ENCODE data around the gene SENP5. TPM values are rescaled to one million over a fixed set of nuclear protein-coding genes. Genes with fewer than 3 reads are reported as not detected.

SENP5 gene
- total RNA-seq, 1 donor from 2014 or later: 34.4 TPM

DNA sequence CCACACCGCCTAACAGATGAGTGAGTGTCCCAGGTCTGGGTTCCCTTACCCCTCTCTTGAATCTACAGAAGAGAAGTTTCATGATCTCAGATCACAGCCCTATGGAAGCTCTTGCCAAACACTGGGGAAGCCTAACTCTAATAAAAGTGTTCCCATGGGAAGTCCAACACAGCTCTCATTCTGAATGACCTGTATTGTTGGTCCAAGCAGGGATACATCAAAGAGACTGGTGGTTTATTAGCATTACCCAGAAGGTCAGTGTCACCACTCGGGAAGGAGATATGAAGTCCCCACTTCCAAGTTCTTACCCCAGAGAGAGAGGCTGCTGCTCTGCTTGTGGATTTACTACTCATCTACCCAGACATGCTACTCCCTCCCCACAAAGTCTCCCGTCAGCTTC lies 83.7 kb downstream of the SENP5 start:
- Histone ChIP-seq H3K27ac (ENCODE audit: low read depth, low read length) (no peak overlapping the region), H3K4me3 (ENCODE audit: low read length in 3 of 3) (no peak overlapping the region), H3K27me3 (ENCODE audit: control insufficient read depth in 3 of 3, insufficient read depth in 3 of 3, low read length in 3 of 3) (no peaks in the 10 kb centered on the region), H3K36me3 (ENCODE audit: control insufficient read depth in 3 of 3, insufficient read depth in 3 of 3, low read length in 3 of 3) (peaks cover 7 to 11% (median 10%) of the 10 kb centered on the region in 3 donors), H3K4me1 (ENCODE audit: control insufficient read depth in 3 of 3, insufficient read depth in 3 of 3, low read length in 3 of 3) (no peaks in the 10 kb centered on the region), H3K9ac (ENCODE audit: low read depth in 1 of 3, low read length in 3 of 3) (no peak overlapping the region), H3K9me3 (ENCODE audit: control insufficient read depth in 3 of 3, low read length in 3 of 3) (no peaks in the 10 kb centered on the region)

- Histone ChIP-seq H3K9me3 (ENCODE audit: control insufficient read depth in 3 of 3, low read length in 3 of 3) (no peaks in the 10 kb centered on the region), H3K4me3 (ENCODE audit: low read length in 3 of 3) (no peak overlapping the region)
Observed at GRCh38 chr3:196954832-196955231, 87.1 kb downstream of the SENP5 start.

DNA sequence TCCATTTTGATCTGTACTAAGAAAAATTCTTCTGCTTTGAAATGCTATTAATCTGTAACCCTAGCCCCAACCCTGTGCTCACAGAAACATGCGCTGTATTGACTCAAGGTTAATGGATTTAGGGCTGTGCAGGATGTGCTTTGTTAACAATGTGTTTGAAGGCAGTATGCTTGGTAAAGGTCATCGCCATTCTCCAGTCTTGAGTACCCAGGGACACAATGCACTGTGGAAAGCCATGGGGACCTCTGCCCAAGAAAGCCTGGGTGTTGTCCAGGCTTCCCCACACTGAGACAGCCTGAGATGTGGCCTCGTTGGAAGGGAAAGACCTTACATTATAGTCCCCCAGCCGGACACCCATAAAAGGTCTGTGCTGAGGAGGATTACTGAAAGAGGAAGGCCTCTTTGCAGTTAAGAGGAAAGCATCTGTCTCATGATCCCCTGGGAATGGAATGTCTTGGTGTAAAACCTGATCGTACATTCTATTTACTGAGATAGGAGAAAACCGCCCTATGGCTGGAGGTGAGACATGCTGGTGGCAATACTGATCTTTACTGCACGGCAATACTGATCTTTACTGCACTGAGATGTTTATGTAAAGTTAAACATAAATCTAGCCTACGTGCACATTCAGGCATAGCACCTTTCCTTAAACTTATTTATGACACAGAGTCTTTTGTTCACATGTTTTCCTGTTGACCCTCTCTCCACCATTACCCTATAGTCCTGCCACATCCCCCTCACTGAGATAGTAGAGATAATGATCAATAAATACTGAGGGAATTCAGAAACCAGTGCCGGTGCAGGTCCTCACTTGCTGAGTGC lies 94.6 kb downstream of the SENP5 start:
- Histone ChIP-seq H3K4me1 (ENCODE audit: control insufficient read depth in 3 of 3, insufficient read depth in 3 of 3, low read length in 3 of 3) (no peaks in the 10 kb centered on the region), H3K36me3 (ENCODE audit: control insufficient read depth in 3 of 3, insufficient read depth in 3 of 3, low read length in 3 of 3) (peaks cover 0 to 15% (median 3%) of the 10 kb centered on the region in 3 donors), H3K4me3 (ENCODE audit: low read length in 3 of 3) (no peak overlapping the region), H3K27ac (ENCODE audit: low read depth, low read length) (no peak overlapping the region), H3K9me3 (ENCODE audit: control insufficient read depth in 3 of 3, low read length in 3 of 3) (no peaks in the 10 kb centered on the region), H3K27me3 (ENCODE audit: control insufficient read depth in 3 of 3, insufficient read depth in 3 of 3, low read length in 3 of 3) (no peaks in the 10 kb centered on the region), H3K9ac (ENCODE audit: low read depth in 1 of 3, low read length in 3 of 3) (no peak overlapping the region)

More at GRCh38 chr3:196954832-196955231, 87.1 kb downstream of the SENP5 start:
- no peak overlapping the region for H3K9ac ChIP-seq (ENCODE audit: low read depth in 1 of 3, low read length in 3 of 3)
- no peaks in the 10 kb centered on the region for H3K27me3 ChIP-seq (ENCODE audit: control insufficient read depth in 3 of 3, insufficient read depth in 3 of 3, low read length in 3 of 3)
- no peaks in the 10 kb centered on the region for H3K4me1 ChIP-seq (ENCODE audit: control insufficient read depth in 3 of 3, insufficient read depth in 3 of 3, low read length in 3 of 3)
- peaks cover 7 to 11% (median 7%) of the 10 kb centered on the region in 3 donors for H3K36me3 ChIP-seq (ENCODE audit: control insufficient read depth in 3 of 3, insufficient read depth in 3 of 3, low read length in 3 of 3)
- H3K27ac ChIP-seq (ENCODE audit: low read depth, low read length): no peak overlapping the region

DNA sequence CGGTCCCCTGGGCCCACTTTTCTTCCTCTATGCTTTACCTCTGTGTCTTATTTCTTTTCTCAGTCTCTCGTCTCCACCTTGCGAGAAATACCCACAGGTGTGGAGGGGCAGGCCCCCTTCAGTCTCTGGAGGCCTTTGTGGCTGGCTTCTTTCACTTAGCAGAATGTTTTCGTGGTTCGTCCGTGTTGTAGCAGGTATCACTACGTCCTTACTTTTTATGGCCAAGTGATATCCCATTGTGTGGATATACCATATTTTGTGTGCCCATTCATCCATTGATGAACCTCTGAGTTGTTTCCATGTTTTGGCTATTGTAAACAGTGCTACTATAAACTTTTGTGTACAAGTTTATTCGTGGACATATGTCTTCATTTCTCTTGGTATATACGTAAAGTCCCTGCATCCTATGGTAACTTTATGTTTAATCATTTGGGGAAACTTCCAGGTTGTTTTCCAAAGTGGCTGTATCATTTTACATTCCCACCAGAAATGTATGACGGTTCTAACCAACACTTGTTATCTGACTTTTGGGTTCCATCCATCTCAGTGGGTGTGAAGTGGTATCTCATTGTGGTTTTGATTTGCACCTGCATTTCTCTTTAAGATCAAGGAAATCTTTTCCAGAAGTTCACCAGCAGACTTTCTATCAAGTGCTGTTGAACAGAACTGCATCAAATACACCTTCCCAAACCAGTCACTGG lies 95.4 kb downstream of the SENP5 start:
- Histone ChIP-seq H3K4me1 (ENCODE audit: control insufficient read depth in 3 of 3, insufficient read depth in 3 of 3, low read length in 3 of 3) (peaks cover 6 to 7% (median 7%) of the 10 kb centered on the region in 3 donors), H3K9me3 (ENCODE audit: control insufficient read depth in 3 of 3, low read length in 3 of 3) (no peaks in the 10 kb centered on the region), H3K4me3 (ENCODE audit: low read length in 3 of 3) (no peak overlapping the region), H3K36me3 (ENCODE audit: control insufficient read depth in 3 of 3, insufficient read depth in 3 of 3, low read length in 3 of 3) (peaks cover 0 to 16% (median 3%) of the 10 kb centered on the region in 3 donors), H3K27ac (ENCODE audit: low read depth, low read length) (no peak overlapping the region), H3K9ac (ENCODE audit: low read depth in 1 of 3, low read length in 3 of 3) (no peak overlapping the region), H3K27me3 (ENCODE audit: control insufficient read depth in 3 of 3, insufficient read depth in 3 of 3, low read length in 3 of 3) (no peaks in the 10 kb centered on the region)

DNA sequence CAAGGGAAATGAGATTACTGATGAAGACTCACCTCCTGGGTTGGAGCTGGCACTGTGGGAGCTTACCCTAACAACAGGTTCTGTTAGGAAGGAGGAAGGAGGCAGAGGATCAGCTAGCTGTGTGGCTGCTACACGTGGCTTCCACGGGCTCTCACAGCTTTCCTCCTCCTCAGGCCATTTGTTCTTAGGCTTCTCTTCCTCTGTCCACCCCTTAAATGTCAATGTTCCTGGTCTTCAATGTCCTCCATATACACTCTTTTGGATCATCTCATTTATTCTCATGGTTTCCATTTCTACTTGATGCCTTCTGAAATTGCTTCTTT lies 95.9 kb downstream of the SENP5 start:
- Histone ChIP-seq H3K27ac (ENCODE audit: low read depth, low read length) (no peak overlapping the region), H3K36me3 (ENCODE audit: control insufficient read depth in 3 of 3, insufficient read depth in 3 of 3, low read length in 3 of 3) (peaks cover 0 to 16% (median 3%) of the 10 kb centered on the region in 3 donors), H3K27me3 (ENCODE audit: control insufficient read depth in 3 of 3, insufficient read depth in 3 of 3, low read length in 3 of 3) (no peaks in the 10 kb centered on the region), H3K4me3 (ENCODE audit: low read length in 3 of 3) (no peak overlapping the region), H3K9me3 (ENCODE audit: control insufficient read depth in 3 of 3, low read length in 3 of 3) (no peaks in the 10 kb centered on the region), H3K9ac (ENCODE audit: low read depth in 1 of 3, low read length in 3 of 3) (no peak overlapping the region), H3K4me1 (ENCODE audit: control insufficient read depth in 3 of 3, insufficient read depth in 3 of 3, low read length in 3 of 3) (peaks cover 7 to 11% (median 9%) of the 10 kb centered on the region in 3 donors)

GRCh38 chr3:196965112-196965803 lies 97.5 kb downstream of the SENP5 start:
- Histone ChIP-seq H3K36me3 (ENCODE audit: control insufficient read depth in 3 of 3, insufficient read depth in 3 of 3, low read length in 3 of 3) (peaks cover 0 to 16% (median 3%) of the 10 kb centered on the region in 3 donors), H3K27ac (ENCODE audit: low read depth, low read length) (no peak overlapping the region), H3K9me3 (ENCODE audit: control insufficient read depth in 3 of 3, low read length in 3 of 3) (no peaks in the 10 kb centered on the region), H3K27me3 (ENCODE audit: control insufficient read depth in 3 of 3, insufficient read depth in 3 of 3, low read length in 3 of 3) (no peaks in the 10 kb centered on the region), H3K4me3 (ENCODE audit: low read length in 3 of 3) (no peak overlapping the region), H3K4me1 (ENCODE audit: control insufficient read depth in 3 of 3, insufficient read depth in 3 of 3, low read length in 3 of 3) (peaks cover 7 to 11% (median 9%) of the 10 kb centered on the region in 3 donors), H3K9ac (ENCODE audit: low read depth in 1 of 3, low read length in 3 of 3) (no peak overlapping the region)

DNA sequence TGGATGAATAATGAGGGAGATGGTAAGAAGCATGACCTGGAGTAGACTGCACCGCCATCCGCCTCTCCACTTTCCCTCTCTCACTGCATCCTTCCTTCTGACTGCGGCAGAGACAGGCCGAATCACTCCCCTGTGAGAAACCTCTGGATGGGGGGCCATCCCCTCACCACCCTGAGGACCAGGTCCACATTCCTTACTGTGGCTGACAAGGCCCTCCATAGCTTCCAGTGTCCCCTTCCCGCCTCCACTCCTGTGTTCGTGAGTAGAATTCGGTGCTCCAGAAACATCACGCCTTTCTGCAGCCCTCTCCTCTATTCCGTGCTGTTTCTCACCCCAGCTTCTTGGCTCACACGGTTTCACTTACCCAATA lies 98.1 kb downstream of the SENP5 start:
- H3K9me3 ChIP-seq (ENCODE audit: control insufficient read depth in 3 of 3, low read length in 3 of 3): no peaks in the 10 kb centered on the region
- no peak overlapping the region for H3K27ac ChIP-seq (ENCODE audit: low read depth, low read length)
- no peaks in the 10 kb centered on the region for H3K27me3 ChIP-seq (ENCODE audit: control insufficient read depth in 3 of 3, insufficient read depth in 3 of 3, low read length in 3 of 3)
- H3K9ac ChIP-seq (ENCODE audit: low read depth in 1 of 3, low read length in 3 of 3): no peak overlapping the region
- peaks cover 0 to 16% (median 3%) of the 10 kb centered on the region in 3 donors for H3K36me3 ChIP-seq (ENCODE audit: control insufficient read depth in 3 of 3, insufficient read depth in 3 of 3, low read length in 3 of 3)
- H3K4me3 ChIP-seq (ENCODE audit: low read length in 3 of 3): no peak overlapping the region
- peaks cover 7 to 11% (median 9%) of the 10 kb centered on the region in 3 donors for H3K4me1 ChIP-seq (ENCODE audit: control insufficient read depth in 3 of 3, insufficient read depth in 3 of 3, low read length in 3 of 3)

- Histone ChIP-seq H3K27ac (ENCODE audit: low read depth, low read length) (no peak overlapping the region), H3K9me3 (ENCODE audit: control insufficient read depth in 3 of 3, low read length in 3 of 3) (no peaks in the 10 kb centered on the region), H3K27me3 (ENCODE audit: control insufficient read depth in 3 of 3, insufficient read depth in 3 of 3, low read length in 3 of 3) (no peaks in the 10 kb centered on the region), H3K4me3 (ENCODE audit: low read length in 3 of 3) (no peak overlapping the region), H3K36me3 (ENCODE audit: control insufficient read depth in 3 of 3, insufficient read depth in 3 of 3, low read length in 3 of 3) (peaks cover 0 to 16% (median 3%) of the 10 kb centered on the region in 3 donors), H3K9ac (ENCODE audit: low read depth in 1 of 3, low read length in 3 of 3) (no peak overlapping the region), H3K4me1 (ENCODE audit: control insufficient read depth in 3 of 3, insufficient read depth in 3 of 3, low read length in 3 of 3) (peaks cover 7 to 11% (median 9%) of the 10 kb centered on the region in 3 donors)
Observed at GRCh38 chr3:196966526-196967401, 99.0 kb downstream of the SENP5 start.

GRCh38 chr3:196967412-196968232 lies 99.9 kb downstream of the SENP5 start:
- Histone ChIP-seq H3K27ac (ENCODE audit: low read depth, low read length) (no peak overlapping the region), H3K4me1 (ENCODE audit: control insufficient read depth in 3 of 3, insufficient read depth in 3 of 3, low read length in 3 of 3) (peaks cover 7 to 11% (median 9%) of the 10 kb centered on the region in 3 donors), H3K4me3 (ENCODE audit: low read length in 3 of 3) (peak overlapping the region; percentile 74 to 82 (median 80)), H3K9me3 (ENCODE audit: control insufficient read depth in 3 of 3, low read length in 3 of 3) (no peaks in the 10 kb centered on the region), H3K27me3 (ENCODE audit: control insufficient read depth in 3 of 3, insufficient read depth in 3 of 3, low read length in 3 of 3) (no peaks in the 10 kb centered on the region), H3K36me3 (ENCODE audit: control insufficient read depth in 3 of 3, insufficient read depth in 3 of 3, low read length in 3 of 3) (peaks cover 0 to 16% (median 3%) of the 10 kb centered on the region in 3 donors), H3K9ac (ENCODE audit: low read depth in 1 of 3, low read length in 3 of 3) (peak overlapping the region; percentile 76 to 86 (median 77))

All from skeletal muscle tissue (tissue), 4 donors.